Activated CD8-positive, alpha-beta T cell treated with anti-CD3 and anti-CD28 coated beads for 36 hours (primary cell): ENCODE measurements around the gene MID2. TPM values are rescaled to one million over a fixed set of nuclear protein-coding genes. Genes with fewer than 3 reads are reported as not detected.

ENCODE experiments used
- ATAC-seq: fragments of 200-7000 bp; cut with Tn5 transposase; one replicate; pipeline ENCODE4 v1.10.0; 2021; ENCODE audit warnings: mild to moderate bottlenecking, moderate library complexity
- CTCF ChIA-PET: fragments of 350-600 bp; sonication (Branson Sonifier 250); formaldehyde crosslinking; loops from one replicate; lab custom pipeline; 2021; ENCODE audit warnings: antibody characterized with exemption; lab: Charles Lee
- POLR2A ChIA-PET: fragments of 350-600 bp; sonication (Branson Sonifier 250); formaldehyde crosslinking; loops from one replicate; lab custom pipeline; 2021; ENCODE audit warnings: antibody characterized with exemption; lab: Charles Lee
- DNase-seq: peaks from one replicate; pipeline ENCODE4 v3.0.0-alpha.2; 2020
- H3K27ac Mint-ChIP-seq: one replicate; pipeline ENCODE4 v1.8.0; 2021; ENCODE audit warnings: mild to moderate bottlenecking, mixed read lengths
- H3K27me3 Mint-ChIP-seq: one replicate; pipeline ENCODE4 v1.8.0; 2021; ENCODE audit warnings: mixed read lengths
- H3K36me3 Mint-ChIP-seq: one replicate; pipeline ENCODE4 v1.8.0; 2021; ENCODE audit warnings: low read depth, mixed read lengths
- H3K4me1 Mint-ChIP-seq: one replicate; pipeline ENCODE4 v1.8.0; 2021; ENCODE audit warnings: low read depth, mixed read lengths
- H3K4me3 Mint-ChIP-seq: one replicate; pipeline ENCODE4 v1.8.0; 2021; ENCODE audit warnings: mild to moderate bottlenecking, moderate library complexity, mixed read lengths
- H3K9me3 Mint-ChIP-seq: one replicate; pipeline ENCODE4 v1.8.0; 2021; ENCODE audit warnings: mixed read lengths
- CTCF ChIP-seq: fragments of 200-600 bp; IDR thresholded peaks from one replicate; pipeline ENCODE4 v1.8.0; 2022; ENCODE audit warnings: antibody characterized with exemption, mild to moderate bottlenecking
- intact Hi-C: fragments of 100-400 bp; cut with micrococcal nuclease; formaldehyde crosslinking; loops from one replicate; pipeline ENCODE4 v1.10.0; 2022
- total RNA-seq, 2 experiments: library from RNA; stranded (reverse); gene quantifications; one replicate each; pipeline ENCODE4 v1.2.3, GENCODE V29; 2021

Gene MID2
- total RNA-seq, 2 experiments from 2014 or later = 6.6 to 7.4 TPM

GRCh38 chrX:107902721-107903120 is 77.1 kb downstream of the MID2 start:
- Mint-ChIP-seq H3K36me3 (peaks cover 11% of the 10 kb centered on the region), H3K27me3 (no peaks in the 10 kb centered on the region), H3K27ac (no peak overlapping the region), H3K9me3 (no peaks in the 10 kb centered on the region), H3K4me1 (no peaks in the 10 kb centered on the region), H3K4me3 (no peak overlapping the region)
- intact Hi-C loops = no loop called here
- POLR2A ChIA-PET = no interaction called here
- DNase-seq (no peak), ATAC-seq (no peak)
- CTCF ChIA-PET = no interaction called here
- no peak for TF ChIP-seq CTCF

- Mint-ChIP-seq H3K9me3 (no peaks in the 10 kb centered on the region), H3K36me3 (peaks cover 11% of the 10 kb centered on the region), H3K4me1 (no peaks in the 10 kb centered on the region), H3K4me3 (no peak overlapping the region), H3K27me3 (no peaks in the 10 kb centered on the region), H3K27ac (no peak overlapping the region)
- ChIA-PET CTCF (no interaction called here), POLR2A (no interaction called here)
- TF ChIP-seq CTCF = no peak
- DNase-seq = no peak
- ATAC-seq = no peak
- intact Hi-C loops = no loop called here
Observed at GRCh38 chrX:107905366-107905765, 79.7 kb downstream of the MID2 start.

- H3K4me3 Mint-ChIP-seq = no peak overlapping the region
- no peak for ATAC-seq
- CTCF ChIA-PET = no interaction called here
- H3K9me3 Mint-ChIP-seq = no peaks in the 10 kb centered on the region
- POLR2A ChIA-PET = no interaction called here
- H3K27me3 Mint-ChIP-seq = no peaks in the 10 kb centered on the region
- peaks cover 1% of the 10 kb centered on the region for H3K36me3 Mint-ChIP-seq
- no peak for DNase-seq
- no peak overlapping the region for H3K27ac Mint-ChIP-seq
- intact Hi-C loops = no loop called here
- TF ChIP-seq CTCF = no peak
- H3K4me1 Mint-ChIP-seq = no peaks in the 10 kb centered on the region
Observed at GRCh38 chrX:107924136-107924746, 98.6 kb downstream of the MID2 start.

- ATAC-seq (no peak), DNase-seq (no peak)
- H3K36me3 Mint-ChIP-seq = no peaks in the 10 kb centered on the region
- no peak overlapping the region for H3K4me3 Mint-ChIP-seq
- peaks cover 3% of the 10 kb centered on the region for H3K4me1 Mint-ChIP-seq
- H3K9me3 Mint-ChIP-seq = no peaks in the 10 kb centered on the region
- ChIA-PET CTCF (no interaction called here), POLR2A (no interaction called here)
- intact Hi-C loops = no loop called here
- peaks cover 8% of the 10 kb centered on the region for H3K27me3 Mint-ChIP-seq
- no peak overlapping the region for H3K27ac Mint-ChIP-seq
- TF ChIP-seq CTCF = no peak
Observed at GRCh38 chrX:107934262-107934661, 108.6 kb downstream of the MID2 start.

GRCh38 chrX:107935200-107935599 is 109.5 kb downstream of the MID2 start:
- no peak for ATAC-seq
- H3K4me1 Mint-ChIP-seq = peaks cover 3% of the 10 kb centered on the region

More at GRCh38 chrX:107935200-107935599, 109.5 kb downstream of the MID2 start:
- Mint-ChIP-seq H3K9me3 (no peaks in the 10 kb centered on the region), H3K27me3 (peaks cover 8% of the 10 kb centered on the region), H3K27ac (no peak overlapping the region), H3K36me3 (no peaks in the 10 kb centered on the region), H3K4me3 (no peak overlapping the region)
- ChIA-PET POLR2A (no interaction called here), CTCF (no interaction called here)
- DNase-seq = no peak
- intact Hi-C loops = no loop called here
- TF ChIP-seq CTCF = no peak
